Epithelial cell of esophagus (primary cell): ENCODE results near the gene EFNA5.

Source experiments
- DNase-seq: peaks from one replicate; pipeline ENCODE4 v3.0.0; 2010; ENCODE audit warnings: low read depth
- H3K4me3 ChIP-seq: 2 replicates; pipeline ENCODE4 v1.5.1; 2011; ENCODE audit warnings: mild to moderate bottlenecking, low read length, control low read depth
- TF ChIP-seq, protein P1 (sequence below): IDR thresholded peaks from 2 replicates; pipeline ENCODE4 v1.5.1; 2011; ENCODE audit warnings: low read depth, mild to moderate bottlenecking, low read length, control low read depth, inconsistent platforms; ENCODE audit not compliant: insufficient read depth; ENCODE audit errors: missing control alignments

Gene EFNA5

DNA sequence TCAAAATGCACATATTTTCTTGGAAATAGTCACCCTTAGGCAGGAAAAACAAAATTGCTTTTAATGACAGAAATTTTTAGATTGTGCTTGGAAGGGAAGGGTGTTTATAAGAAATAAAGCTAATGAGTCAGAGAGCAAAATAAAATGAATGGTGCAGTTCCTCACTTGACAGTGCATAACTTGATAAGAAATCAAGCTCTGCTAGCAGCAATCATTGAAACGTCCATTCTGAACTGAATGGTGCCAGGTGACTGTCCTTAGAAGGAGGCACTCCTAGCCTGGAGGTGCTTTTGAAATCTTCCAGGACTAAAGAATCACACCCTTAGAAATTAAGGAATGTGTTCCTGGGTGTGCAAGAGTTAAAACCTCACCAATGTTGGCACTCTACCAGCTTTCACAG is 202.5 kb downstream of the EFNA5 start:
- TF ChIP-seq, protein P1, sequence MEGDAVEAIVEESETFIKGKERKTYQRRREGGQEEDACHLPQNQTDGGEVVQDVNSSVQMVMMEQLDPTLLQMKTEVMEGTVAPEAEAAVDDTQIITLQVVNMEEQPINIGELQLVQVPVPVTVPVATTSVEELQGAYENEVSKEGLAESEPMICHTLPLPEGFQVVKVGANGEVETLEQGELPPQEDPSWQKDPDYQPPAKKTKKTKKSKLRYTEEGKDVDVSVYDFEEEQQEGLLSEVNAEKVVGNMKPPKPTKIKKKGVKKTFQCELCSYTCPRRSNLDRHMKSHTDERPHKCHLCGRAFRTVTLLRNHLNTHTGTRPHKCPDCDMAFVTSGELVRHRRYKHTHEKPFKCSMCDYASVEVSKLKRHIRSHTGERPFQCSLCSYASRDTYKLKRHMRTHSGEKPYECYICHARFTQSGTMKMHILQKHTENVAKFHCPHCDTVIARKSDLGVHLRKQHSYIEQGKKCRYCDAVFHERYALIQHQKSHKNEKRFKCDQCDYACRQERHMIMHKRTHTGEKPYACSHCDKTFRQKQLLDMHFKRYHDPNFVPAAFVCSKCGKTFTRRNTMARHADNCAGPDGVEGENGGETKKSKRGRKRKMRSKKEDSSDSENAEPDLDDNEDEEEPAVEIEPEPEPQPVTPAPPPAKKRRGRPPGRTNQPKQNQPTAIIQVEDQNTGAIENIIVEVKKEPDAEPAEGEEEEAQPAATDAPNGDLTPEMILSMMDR, result no peak
- DNase-seq, result peak; percentile 32
- H3K4me3 ChIP-seq, result no peak overlapping the region

GRCh38 chr5:107467137-107467932 is 203.4 kb downstream of the EFNA5 start:
- peak; percentile 54 for DNase-seq
- TF ChIP-seq, protein P1, result no peak
- H3K4me3 ChIP-seq, result no peak overlapping the region

- TF ChIP-seq, protein P1, result no peak
- peak; percentile 99 for DNase-seq
- no peak overlapping the region for H3K4me3 ChIP-seq
Observed at GRCh38 chr5:107466233-107466769, 204.4 kb downstream of the EFNA5 start.

- DNase-seq, result no peak
- H3K4me3 ChIP-seq, result no peak overlapping the region
- TF ChIP-seq, protein P1, result no peak
Observed at GRCh38 chr5:107464876-107465275, 205.9 kb downstream of the EFNA5 start.

DNA sequence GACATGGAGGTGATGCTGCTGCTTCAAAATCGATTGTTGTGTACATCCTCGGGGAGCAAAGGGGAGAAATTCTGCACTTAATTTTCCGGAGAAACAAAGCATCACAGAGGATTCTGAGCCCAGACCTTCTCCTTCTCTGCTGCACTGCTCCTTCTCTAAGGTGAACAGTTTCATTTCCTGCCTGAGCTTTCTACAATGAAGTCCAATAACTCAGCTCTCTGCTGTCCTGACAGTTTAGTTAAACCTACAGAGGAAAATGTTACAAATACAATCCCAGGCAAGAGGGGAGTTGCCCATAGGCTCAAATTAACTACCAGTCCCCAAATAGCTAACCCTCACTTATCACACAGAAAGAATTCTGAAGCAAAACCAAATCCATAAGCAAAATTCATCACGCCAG is 206.3 kb downstream of the EFNA5 start:
- TF ChIP-seq, protein P1, result no peak
- no peak overlapping the region for H3K4me3 ChIP-seq
- DNase-seq, result no peak

DNA sequence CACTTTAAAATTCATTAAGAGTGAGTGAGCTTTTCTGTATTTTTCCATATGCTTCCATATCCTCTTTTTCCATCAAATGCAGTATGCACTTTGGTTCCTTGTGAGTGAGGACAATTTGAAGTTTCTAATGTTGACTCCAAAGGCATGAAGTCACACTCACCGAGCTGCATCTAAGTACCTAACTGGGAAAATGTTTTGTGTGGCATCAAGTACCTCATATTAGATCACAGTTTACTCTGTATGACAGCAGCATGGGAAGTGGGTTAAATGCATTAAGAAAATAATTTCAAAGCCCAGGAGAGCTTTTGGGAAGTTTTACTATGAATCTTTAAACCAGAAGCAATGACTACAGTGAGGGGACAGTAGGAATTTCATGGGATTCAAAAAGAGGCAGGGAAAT is 207.0 kb downstream of the EFNA5 start:
- TF ChIP-seq, protein P1, result no peak
- no peak overlapping the region for H3K4me3 ChIP-seq

More for the DNA sequence above, 207.0 kb downstream of the EFNA5 start:
- no peak for DNase-seq
